K562 (cell line): ENCODE measurements around the gene FAM89B. TPM values are rescaled to one million over a fixed set of nuclear protein-coding genes. Genes with fewer than 3 reads are reported as not detected.

Source experiments
- ARNT ChIP-seq, 2 experiments: fragments of 450-650 bp; IDR thresholded peaks; 2 replicates each; pipeline ENCODE4 v1.6.1; 2016; ENCODE audit warnings: mild to moderate bottlenecking in 1 of 2
- ATF7 ChIP-seq: fragments of 450-650 bp; IDR thresholded peaks from 2 replicates; pipeline ENCODE4 v1.7.1; 2014; ENCODE audit warnings: mild to moderate bottlenecking, moderate library complexity
- BRCA1 ChIP-seq, 2 experiments: fragments of 450-650 bp in 1 of 2; sonication (generic) in 1 of 2; formaldehyde crosslinking in 1 of 2; IDR thresholded peaks; 2 replicates each; pipeline versions ENCODE4 v1.5.0 to v1.6.1; 2017 to 2020; ENCODE audit warnings: mild to moderate bottlenecking in 1 of 2, missing genetic modification reagents in 1 of 2
- GATAD2B ChIP-seq: fragments of 450-650 bp; IDR thresholded peaks from 2 replicates; pipeline ENCODE4 v1.6.1; 2017; ENCODE audit warnings: mild to moderate bottlenecking, borderline replicate concordance
- MAX ChIP-seq: sonication (generic); formaldehyde crosslinking; IDR thresholded peaks from 2 replicates; pipeline ENCODE4 v1.9.0; 2022; ENCODE audit warnings: mild to moderate bottlenecking, missing genetic modification reagents
- RCOR1 ChIP-seq, 2 experiments: IDR thresholded peaks; 2 replicates each; pipeline ENCODE4 v1.6.1; 2012; ENCODE audit warnings: low read depth in 2 of 2, low read length in 2 of 2, borderline replicate concordance in 1 of 2, improper control_type of control experiment in 1 of 2
- SMARCE1 ChIP-seq: fragments of 450-650 bp; IDR thresholded peaks from 2 replicates; pipeline ENCODE4 v1.7.1; 2016; ENCODE audit warnings: mild to moderate bottlenecking
- SMC3 ChIP-seq: conservative IDR thresholded peaks from 2 replicates; pipeline ENCODE4 v1.6.1; 2011; ENCODE audit warnings: low read depth, low read length, improper control_type of control experiment; ENCODE audit not compliant: insufficient read depth
- STAT5A ChIP-seq: IDR thresholded peaks from 2 replicates; pipeline ENCODE4 v1.6.1; 2012; ENCODE audit warnings: low read length, inconsistent platforms, borderline replicate concordance
- THRAP3 ChIP-seq: fragments of 450-650 bp; IDR thresholded peaks from 2 replicates; pipeline ENCODE4 v1.6.1; 2016; ENCODE audit warnings: mild to moderate bottlenecking, inconsistent platforms, borderline replicate concordance
- U2AF2 ChIP-seq: fragments of 200-400 bp; formaldehyde crosslinking; optimal IDR thresholded peaks from 2 replicates; pipeline ENCODE3; 2017; ENCODE audit warnings: low read depth, mild to moderate bottlenecking, low read length
- ZNF23 ChIP-seq: fragments of 250-450 bp; sonication (Bioruptor Pico); IDR thresholded peaks from 2 replicates; pipeline ENCODE4 v1.4.0; 2020; ENCODE audit warnings: mild to moderate bottlenecking
- ZNF766 ChIP-seq: fragments of 200-800 bp; sonication (Bioruptor generic); conservative IDR thresholded peaks from 2 replicates; pipeline ENCODE4 v1.6.1; 2016; ENCODE audit warnings: missing genetic modification characterization, missing compliant biosample characterization
- polyA plus RNA-seq, 8 experiments: library from polyadenylated mRNA; depleted of rRNA in 4 of 8; stranded (reverse) in 5 of 8; unstranded in 3 of 8; fragments of >200 nt; fragmentation: Nextera tagmentation in 2 of 8; fragmentation: Illumina TruSeq in 1 of 8; extraction: Ambion mirVana in 2 of 8; extraction: Trizol in 1 of 8; gene quantifications; 2 replicates each; pipeline versions ENCODE4 v1.2.1 to v1.2.3, GENCODE V29; 2011 to 2014; ENCODE audit warnings: inconsistent platforms in 1 of 8, missing spikeins in 1 of 8
- total RNA-seq, 7 experiments: library from RNA; depleted of rRNA in 6 of 7; stranded (reverse); fragments of >200 nt in 6 of 7; fragmentation: Illumina TruSeq in 2 of 7; extraction: Trizol in 2 of 7; gene quantifications; 2 replicates each; pipeline versions ENCODE4 v1.2.1 to v1.2.3, GENCODE V29; 2011 to 2021; ENCODE audit warnings: low replicate concordance in 1 of 7
- TF ChIP-seq, protein P1 (sequence below): fragments of 250-450 bp; sonication (Bioruptor Pico); IDR thresholded peaks from 2 replicates; pipeline ENCODE4 v1.8.0; 2021; ENCODE audit warnings: borderline replicate concordance, mild to moderate bottlenecking, moderate library complexity; ENCODE audit not compliant: poor library complexity, severe bottlenecking
- TF ChIP-seq, protein P2 (sequence below): fragments of 200-600 bp; sonication (generic); IDR thresholded peaks from one replicate; pipeline ENCODE4 v1.6.1; 2012; ENCODE audit warnings: mild to moderate bottlenecking, low read depth, low read length, inconsistent platforms

Gene FAM89B
- total and polyA plus RNA-seq, 9 of the 15 experiments (the other 6 are each of a cell fraction or from before 2014, with no cell fraction given), result 0.32 to 27.6 (median 11.9) TPM

GRCh38 chr11:65574811-65575567, 2.7 kb downstream of the FAM89B start (continued):
- TF ChIP-seq ARNT (IDR thresholded peaks at IDR 0.05), result peak; percentile 85 to 89
- no peak for TF ChIP-seq SMC3
- peak; percentile 69; the same call in 1 of the 2 replicates for TF ChIP-seq GATAD2B
- TF ChIP-seq MAX, result peak; percentile 34; the same call in 1 of the 2 replicates
- TF ChIP-seq, protein P1, sequence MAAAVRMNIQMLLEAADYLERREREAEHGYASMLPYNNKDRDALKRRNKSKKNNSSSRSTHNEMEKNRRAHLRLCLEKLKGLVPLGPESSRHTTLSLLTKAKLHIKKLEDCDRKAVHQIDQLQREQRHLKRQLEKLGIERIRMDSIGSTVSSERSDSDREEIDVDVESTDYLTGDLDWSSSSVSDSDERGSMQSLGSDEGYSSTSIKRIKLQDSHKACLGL (CRISPR knock-in tag), result no peak
- TF ChIP-seq THRAP3, result no peak
- peak; percentile 64 to 89; a peak in 3 of 4 replicates for TF ChIP-seq RCOR1 (IDR thresholded peaks at IDR 0.05; ENCODE audit: borderline replicate concordance in 1 of 2, low read depth in 2 of 2, low read length in 2 of 2)
- TF ChIP-seq ZNF766, result peak; percentile 75
- no peak; the same call in 1 of the 2 replicates for TF ChIP-seq ATF7
- no peak for TF ChIP-seq U2AF2
- TF ChIP-seq, protein P2, sequence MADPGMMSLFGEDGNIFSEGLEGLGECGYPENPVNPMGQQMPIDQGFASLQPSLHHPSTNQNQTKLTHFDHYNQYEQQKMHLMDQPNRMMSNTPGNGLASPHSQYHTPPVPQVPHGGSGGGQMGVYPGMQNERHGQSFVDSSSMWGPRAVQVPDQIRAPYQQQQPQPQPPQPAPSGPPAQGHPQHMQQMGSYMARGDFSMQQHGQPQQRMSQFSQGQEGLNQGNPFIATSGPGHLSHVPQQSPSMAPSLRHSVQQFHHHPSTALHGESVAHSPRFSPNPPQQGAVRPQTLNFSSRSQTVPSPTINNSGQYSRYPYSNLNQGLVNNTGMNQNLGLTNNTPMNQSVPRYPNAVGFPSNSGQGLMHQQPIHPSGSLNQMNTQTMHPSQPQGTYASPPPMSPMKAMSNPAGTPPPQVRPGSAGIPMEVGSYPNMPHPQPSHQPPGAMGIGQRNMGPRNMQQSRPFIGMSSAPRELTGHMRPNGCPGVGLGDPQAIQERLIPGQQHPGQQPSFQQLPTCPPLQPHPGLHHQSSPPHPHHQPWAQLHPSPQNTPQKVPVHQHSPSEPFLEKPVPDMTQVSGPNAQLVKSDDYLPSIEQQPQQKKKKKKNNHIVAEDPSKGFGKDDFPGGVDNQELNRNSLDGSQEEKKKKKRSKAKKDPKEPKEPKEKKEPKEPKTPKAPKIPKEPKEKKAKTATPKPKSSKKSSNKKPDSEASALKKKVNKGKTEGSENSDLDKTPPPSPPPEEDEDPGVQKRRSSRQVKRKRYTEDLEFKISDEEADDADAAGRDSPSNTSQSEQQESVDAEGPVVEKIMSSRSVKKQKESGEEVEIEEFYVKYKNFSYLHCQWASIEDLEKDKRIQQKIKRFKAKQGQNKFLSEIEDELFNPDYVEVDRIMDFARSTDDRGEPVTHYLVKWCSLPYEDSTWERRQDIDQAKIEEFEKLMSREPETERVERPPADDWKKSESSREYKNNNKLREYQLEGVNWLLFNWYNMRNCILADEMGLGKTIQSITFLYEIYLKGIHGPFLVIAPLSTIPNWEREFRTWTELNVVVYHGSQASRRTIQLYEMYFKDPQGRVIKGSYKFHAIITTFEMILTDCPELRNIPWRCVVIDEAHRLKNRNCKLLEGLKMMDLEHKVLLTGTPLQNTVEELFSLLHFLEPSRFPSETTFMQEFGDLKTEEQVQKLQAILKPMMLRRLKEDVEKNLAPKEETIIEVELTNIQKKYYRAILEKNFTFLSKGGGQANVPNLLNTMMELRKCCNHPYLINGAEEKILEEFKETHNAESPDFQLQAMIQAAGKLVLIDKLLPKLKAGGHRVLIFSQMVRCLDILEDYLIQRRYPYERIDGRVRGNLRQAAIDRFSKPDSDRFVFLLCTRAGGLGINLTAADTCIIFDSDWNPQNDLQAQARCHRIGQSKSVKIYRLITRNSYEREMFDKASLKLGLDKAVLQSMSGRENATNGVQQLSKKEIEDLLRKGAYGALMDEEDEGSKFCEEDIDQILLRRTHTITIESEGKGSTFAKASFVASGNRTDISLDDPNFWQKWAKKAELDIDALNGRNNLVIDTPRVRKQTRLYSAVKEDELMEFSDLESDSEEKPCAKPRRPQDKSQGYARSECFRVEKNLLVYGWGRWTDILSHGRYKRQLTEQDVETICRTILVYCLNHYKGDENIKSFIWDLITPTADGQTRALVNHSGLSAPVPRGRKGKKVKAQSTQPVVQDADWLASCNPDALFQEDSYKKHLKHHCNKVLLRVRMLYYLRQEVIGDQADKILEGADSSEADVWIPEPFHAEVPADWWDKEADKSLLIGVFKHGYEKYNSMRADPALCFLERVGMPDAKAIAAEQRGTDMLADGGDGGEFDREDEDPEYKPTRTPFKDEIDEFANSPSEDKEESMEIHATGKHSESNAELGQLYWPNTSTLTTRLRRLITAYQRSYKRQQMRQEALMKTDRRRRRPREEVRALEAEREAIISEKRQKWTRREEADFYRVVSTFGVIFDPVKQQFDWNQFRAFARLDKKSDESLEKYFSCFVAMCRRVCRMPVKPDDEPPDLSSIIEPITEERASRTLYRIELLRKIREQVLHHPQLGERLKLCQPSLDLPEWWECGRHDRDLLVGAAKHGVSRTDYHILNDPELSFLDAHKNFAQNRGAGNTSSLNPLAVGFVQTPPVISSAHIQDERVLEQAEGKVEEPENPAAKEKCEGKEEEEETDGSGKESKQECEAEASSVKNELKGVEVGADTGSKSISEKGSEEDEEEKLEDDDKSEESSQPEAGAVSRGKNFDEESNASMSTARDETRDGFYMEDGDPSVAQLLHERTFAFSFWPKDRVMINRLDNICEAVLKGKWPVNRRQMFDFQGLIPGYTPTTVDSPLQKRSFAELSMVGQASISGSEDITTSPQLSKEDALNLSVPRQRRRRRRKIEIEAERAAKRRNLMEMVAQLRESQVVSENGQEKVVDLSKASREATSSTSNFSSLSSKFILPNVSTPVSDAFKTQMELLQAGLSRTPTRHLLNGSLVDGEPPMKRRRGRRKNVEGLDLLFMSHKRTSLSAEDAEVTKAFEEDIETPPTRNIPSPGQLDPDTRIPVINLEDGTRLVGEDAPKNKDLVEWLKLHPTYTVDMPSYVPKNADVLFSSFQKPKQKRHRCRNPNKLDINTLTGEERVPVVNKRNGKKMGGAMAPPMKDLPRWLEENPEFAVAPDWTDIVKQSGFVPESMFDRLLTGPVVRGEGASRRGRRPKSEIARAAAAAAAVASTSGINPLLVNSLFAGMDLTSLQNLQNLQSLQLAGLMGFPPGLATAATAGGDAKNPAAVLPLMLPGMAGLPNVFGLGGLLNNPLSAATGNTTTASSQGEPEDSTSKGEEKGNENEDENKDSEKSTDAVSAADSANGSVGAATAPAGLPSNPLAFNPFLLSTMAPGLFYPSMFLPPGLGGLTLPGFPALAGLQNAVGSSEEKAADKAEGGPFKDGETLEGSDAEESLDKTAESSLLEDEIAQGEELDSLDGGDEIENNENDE, result no peak
- TF ChIP-seq SMARCE1, result peak; percentile 48; the same call in 1 of the 2 replicates
- no peak for TF ChIP-seq BRCA1 (IDR thresholded peaks at IDR 0.05)
- no peak for TF ChIP-seq BRCA1 (CRISPR knock-in tag; IDR thresholded peaks at IDR 0.05)
- TF ChIP-seq ZNF23, result no peak
- TF ChIP-seq STAT5A, result peak; percentile 83
